Left lung (tissue), 10 donors: ENCODE data around the gene ANP32B. TPM values are rescaled to one million over a fixed set of nuclear protein-coding genes. Genes with fewer than 3 reads are reported as not detected.
"Not testable (repeated sequence)": the region's sequence is repeated elsewhere in the genome, so short reads cannot be mapped to it uniquely, and the experiment has no call there.

ENCODE experiments used
- ATAC-seq: fragments of 200-7000 bp; cut with Tn5 transposase; one replicate; pipeline ENCODE4 v1.9.1; 2020; ENCODE audit warnings: moderate library complexity
- DNase-seq, 4 donors: peaks; one replicate each; pipeline ENCODE4 v3.0.0-alpha.2; 2013 to 2020
- H3K27ac ChIP-seq, 2 donors: fragments of 200-600 bp; sonication (generic) in 1 of 2; one replicate each; pipeline versions ENCODE4 v1.5.0 to v1.8.0; 2020 to 2021
- H3K27me3 ChIP-seq, 2 donors: fragments of 200-600 bp; sonication (generic) in 1 of 2; one replicate each; pipeline versions ENCODE4 v1.5.0 to v1.8.0; 2020 to 2021
- H3K36me3 ChIP-seq, 2 donors: fragments of 200-600 bp; sonication (generic) in 1 of 2; one replicate each; pipeline versions ENCODE4 v1.5.0 to v1.8.0; 2020 to 2021
- H3K4me1 ChIP-seq, 2 donors: fragments of 200-600 bp; one replicate each; pipeline ENCODE4 v1.8.0; 2021
- H3K4me3 ChIP-seq, 2 donors: fragments of 200-600 bp; sonication (generic) in 1 of 2; one replicate each; pipeline versions ENCODE4 v1.5.0 to v1.8.0; 2020 to 2021; ENCODE audit warnings: mild to moderate bottlenecking in 1 of 2
- H3K9me3 ChIP-seq, 2 donors: fragments of 200-600 bp; sonication (generic) in 1 of 2; one replicate each; pipeline versions ENCODE4 v1.5.0 to v1.8.0; 2020 to 2021
- intact Hi-C, 2 donors: fragments of 100-400 bp; cut with DNase I; formaldehyde crosslinking; loops; one replicate each; pipeline versions ENCODE4 v1.11.2 to v1.14.2; 2022
- polyA plus RNA-seq, 6 donors: library from polyadenylated mRNA; unstranded; fragments of 120-200 nt; gene quantifications; one replicate each; pipeline ENCODE4 v1.2.1, GENCODE V29; 2013; ENCODE audit not compliant: insufficient read length in 6 of 6
- total RNA-seq, 2 donors: library from RNA; stranded (reverse); fragmentation: NEBNext Ultra II Directional; extraction: Animal tissue kit (Norgen Biotek cat#: 25700); gene quantifications; one replicate each; pipeline ENCODE4 v1.2.1, GENCODE V29; 2021
- TF ChIP-seq, protein P1 (sequence below), 2 donors: fragments of 200-600 bp; sonication (generic) in 1 of 2; IDR thresholded peaks; one replicate each; pipeline versions ENCODE4 v1.5.0 to v1.8.0; 2021; ENCODE audit warnings: antibody characterized with exemption in 2 of 2
- donor health status: DM: no; HTN: yes; CAD: no.
- donor health status: DM: no; HTN: no; CAD: no.

Gene ANP32B
- total and polyA plus RNA-seq, 8 donors, result 84.9 to 318 (median 248) TPM

DNA sequence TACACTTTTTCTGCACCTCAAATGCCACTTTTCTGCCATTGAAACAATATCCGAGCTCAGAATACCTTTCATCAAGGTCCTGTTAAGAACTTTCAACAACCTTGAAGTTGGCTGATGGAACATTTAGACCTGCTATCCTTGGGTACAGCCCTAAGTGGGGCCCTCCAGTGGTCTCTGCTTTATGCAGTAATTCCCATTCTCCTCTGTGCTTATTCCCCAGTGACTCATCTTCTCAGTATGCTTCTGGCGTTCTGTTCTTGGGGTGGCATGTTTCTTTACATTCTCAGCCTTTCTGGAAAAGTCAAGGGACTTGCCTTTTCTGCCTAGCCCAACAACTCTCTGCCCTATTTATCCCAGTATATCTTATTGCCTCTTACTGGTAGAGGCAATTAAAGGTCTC is 7.1 kb downstream of the ANP32B start:
- TF ChIP-seq, protein P1, sequence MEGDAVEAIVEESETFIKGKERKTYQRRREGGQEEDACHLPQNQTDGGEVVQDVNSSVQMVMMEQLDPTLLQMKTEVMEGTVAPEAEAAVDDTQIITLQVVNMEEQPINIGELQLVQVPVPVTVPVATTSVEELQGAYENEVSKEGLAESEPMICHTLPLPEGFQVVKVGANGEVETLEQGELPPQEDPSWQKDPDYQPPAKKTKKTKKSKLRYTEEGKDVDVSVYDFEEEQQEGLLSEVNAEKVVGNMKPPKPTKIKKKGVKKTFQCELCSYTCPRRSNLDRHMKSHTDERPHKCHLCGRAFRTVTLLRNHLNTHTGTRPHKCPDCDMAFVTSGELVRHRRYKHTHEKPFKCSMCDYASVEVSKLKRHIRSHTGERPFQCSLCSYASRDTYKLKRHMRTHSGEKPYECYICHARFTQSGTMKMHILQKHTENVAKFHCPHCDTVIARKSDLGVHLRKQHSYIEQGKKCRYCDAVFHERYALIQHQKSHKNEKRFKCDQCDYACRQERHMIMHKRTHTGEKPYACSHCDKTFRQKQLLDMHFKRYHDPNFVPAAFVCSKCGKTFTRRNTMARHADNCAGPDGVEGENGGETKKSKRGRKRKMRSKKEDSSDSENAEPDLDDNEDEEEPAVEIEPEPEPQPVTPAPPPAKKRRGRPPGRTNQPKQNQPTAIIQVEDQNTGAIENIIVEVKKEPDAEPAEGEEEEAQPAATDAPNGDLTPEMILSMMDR (IDR thresholded peaks at IDR 0.05), result no peak
- Histone ChIP-seq H3K4me3 (no peak overlapping the region), H3K36me3 (peaks cover 0 to 7% of the 10 kb centered on the region in 2 donors), H3K9me3 (no peaks in the 10 kb centered on the region), H3K27me3 (no peaks in the 10 kb centered on the region), H3K27ac (no peak overlapping the region), H3K4me1 (peaks cover 29 to 95% of the 10 kb centered on the region in 2 donors)
- ATAC-seq, result peak; percentile 46
- intact Hi-C loops, result no loop called here
- DNase-seq, result no peak

GRCh38 chr9:97991818-97992217 is 8.7 kb downstream of the ANP32B start:
- TF ChIP-seq, protein P1 (IDR thresholded peaks at IDR 0.05), result no peak
- intact Hi-C loops, result no loop called here
- Histone ChIP-seq H3K27ac (peak overlapping the region in 1 of 2 donors; percentile 55), H3K36me3 (peaks cover 0 to 23% of the 10 kb centered on the region in 2 donors), H3K9me3 (no peaks in the 10 kb centered on the region), H3K4me3 (no peak overlapping the region), H3K27me3 (no peaks in the 10 kb centered on the region), H3K4me1 (peaks cover 17 to 80% of the 10 kb centered on the region in 2 donors)
- DNase-seq, result no peak
- ATAC-seq, result no peak

GRCh38 chr9:97992219-97992618 is 9.1 kb downstream of the ANP32B start:
- H3K4me1 ChIP-seq, result peaks cover 14 to 76% of the 10 kb centered on the region in 2 donors
- no peak overlapping the region for H3K4me3 ChIP-seq
- peak; percentile 74 for ATAC-seq
- H3K27me3 ChIP-seq, result no peaks in the 10 kb centered on the region
- peaks cover 0 to 23% of the 10 kb centered on the region in 2 donors for H3K36me3 ChIP-seq
- no peaks in the 10 kb centered on the region for H3K9me3 ChIP-seq
- no peak for DNase-seq
- TF ChIP-seq, protein P1 (IDR thresholded peaks at IDR 0.05), result no peak
- H3K27ac ChIP-seq, result peak overlapping the region in 1 of 2 donors; percentile 55
- intact Hi-C loops, result no loop called here

DNA sequence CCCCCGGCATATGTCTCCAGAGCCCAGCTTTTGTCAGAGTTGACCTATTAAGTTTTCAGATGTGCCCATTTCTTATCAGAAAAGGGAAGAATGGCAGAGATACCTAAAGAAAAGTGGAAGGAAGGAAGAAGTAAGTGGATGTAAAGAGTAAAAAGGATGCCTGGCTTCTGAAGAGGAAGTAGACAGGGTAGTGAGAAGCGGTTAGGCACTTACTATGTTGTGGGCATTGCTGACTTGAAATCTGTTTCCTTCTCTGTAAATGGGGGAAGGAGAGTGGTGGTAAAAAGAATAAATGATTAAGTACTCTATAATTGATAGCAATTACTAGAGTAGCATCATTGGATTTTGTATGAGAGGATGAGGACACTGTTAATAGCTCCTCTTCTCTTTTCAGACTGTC is 9.9 kb downstream of the ANP32B start:
- ATAC-seq, result peak; percentile 25
- no peak for DNase-seq
- no peak overlapping the region for H3K4me3 ChIP-seq
- intact Hi-C loops, result no loop called here
- TF ChIP-seq, protein P1 (IDR thresholded peaks at IDR 0.05), result no peak
- no peaks in the 10 kb centered on the region for H3K27me3 ChIP-seq
- no peaks in the 10 kb centered on the region for H3K9me3 ChIP-seq
- H3K36me3 ChIP-seq, result peaks cover 0 to 23% of the 10 kb centered on the region in 2 donors
- H3K27ac ChIP-seq, result peak overlapping the region in 1 of 2 donors; percentile 55
- H3K4me1 ChIP-seq, result peaks cover 12 to 68% of the 10 kb centered on the region in 2 donors

- TF ChIP-seq, protein P1 (IDR thresholded peaks at IDR 0.05), result no peak
- no peak for ATAC-seq
- H3K36me3 ChIP-seq, result peaks cover 0 to 36% of the 10 kb centered on the region in 2 donors
- intact Hi-C loops, result no loop called here
- H3K27me3 ChIP-seq, result no peaks in the 10 kb centered on the region
- no peak for DNase-seq
- H3K4me1 ChIP-seq, result peaks cover 5 to 51% of the 10 kb centered on the region in 2 donors
- no peak overlapping the region for H3K4me3 ChIP-seq
- no peaks in the 10 kb centered on the region for H3K9me3 ChIP-seq
- peak overlapping the region in 1 of 2 donors; percentile 39 for H3K27ac ChIP-seq
Measured at GRCh38 chr9:97994703-97995102, 11.6 kb downstream of the ANP32B start.

DNA sequence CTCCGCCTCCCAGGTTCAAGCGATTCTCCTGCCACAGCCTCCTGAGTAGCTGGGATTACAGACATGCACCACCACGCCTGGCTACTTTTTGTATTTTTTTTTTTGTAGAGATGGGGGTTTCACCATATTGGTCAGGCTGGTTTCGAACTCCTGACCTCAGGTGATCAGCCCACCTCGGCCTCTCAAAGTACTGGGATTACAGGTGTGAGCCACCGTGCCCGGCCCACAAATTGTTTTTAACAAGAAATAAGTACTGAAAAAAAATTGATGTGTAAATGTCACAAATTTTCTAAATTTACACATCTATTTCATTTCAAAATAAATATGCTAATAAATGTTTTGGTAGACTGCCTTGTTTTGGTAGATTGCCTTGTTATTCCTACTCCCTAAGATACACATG is 13.5 kb downstream of the ANP32B start:
- H3K36me3 ChIP-seq, result peaks cover 0 to 55% of the 10 kb centered on the region in 2 donors
- intact Hi-C loops, DNase-seq: not testable (repeated sequence)

More for the DNA sequence above, 13.5 kb downstream of the ANP32B start:
- H3K27ac ChIP-seq, H3K27me3 ChIP-seq, ATAC-seq, H3K4me3 ChIP-seq, H3K9me3 ChIP-seq: not testable (repeated sequence)
- peaks cover 4 to 33% of the 10 kb centered on the region in 2 donors for H3K4me1 ChIP-seq
